GM12878 (cell line): ENCODE measurements around the gene PAQR7. TPM values are rescaled to one million over a fixed set of nuclear protein-coding genes. Genes with fewer than 3 reads are reported as not detected.

Experiments used
- ATAC-seq: fragments of 200-7000 bp; cut with Tn5 transposase; 3 replicates; pipeline ENCODE4 v1.9.1; 2020; ENCODE audit warnings: mild to moderate bottlenecking, moderate library complexity
- BruUV-seq: library from RNA; stranded (reverse); fragments of 400-500 nt; replicated peaks from 2 replicates; lab custom pipeline; 2021; lab: Mats Ljungman, UMichigan
- CTCF ChIA-PET: fragments of 300-600 bp; sonication (Branson Sonifier 250); formaldehyde crosslinking; extraction: SDS; loops from one replicate; lab custom pipeline; 2021; ENCODE audit warnings: inconsistent platforms; lab: Yijun Ruan, JAX
- POLR2A ChIA-PET: fragments of 350-600 bp; formaldehyde crosslinking; extraction: SDS; loops from one replicate; lab custom pipeline; 2021; ENCODE audit warnings: inconsistent platforms; lab: Charles Lee
- RAD21 ChIA-PET: fragments of 300-600 bp; sonication (Branson Sonifier 250); formaldehyde crosslinking; loops from one replicate; lab custom pipeline; 2023; ENCODE audit warnings: antibody characterized with exemption; ENCODE audit not compliant: unreplicated experiment; lab: Charles Lee
- SMC1A ChIA-PET: fragments of 300-600 bp; sonication (Branson Sonifier 250); formaldehyde crosslinking; loops from one replicate; lab custom pipeline; 2023; ENCODE audit not compliant: unreplicated experiment, uncharacterized antibody; lab: Charles Lee
- DNase-seq: peaks from one replicate; pipeline ENCODE4 v3.0.0-alpha.2; 2011; ENCODE audit warnings: low read depth, low spot score
- FAIRE-seq: peaks from 3 replicates; lab custom pipeline; 2011; peaks lifted over from hg19 to GRCh38; lab: Jason Lieb, UNC
- H2AFZ ChIP-seq: 2 replicates; pipeline ENCODE4 v1.6.0; 2011; ENCODE audit warnings: low read depth, low read length, control low read depth; ENCODE audit not compliant: control insufficient read depth
- H3K27ac ChIP-seq: 2 replicates; pipeline ENCODE4 v1.5.1; 2011; ENCODE audit warnings: control low read depth; ENCODE audit not compliant: control insufficient read depth, insufficient read depth
- H3K27me3 ChIP-seq, 2 experiments: replicated peaks in 1 of 2; 2 replicates each; pipeline versions ENCODE4 v1.6.0 to v1.6.1; 2011; ENCODE audit warnings: low read length in 1 of 2; ENCODE audit not compliant: control insufficient read depth in 2 of 2, insufficient read depth in 2 of 2
- H3K36me3 ChIP-seq, 2 experiments: 2 replicates each; pipeline ENCODE4 v1.5.1; 2011; ENCODE audit warnings: low read length in 1 of 2; ENCODE audit not compliant: control insufficient read depth in 2 of 2, insufficient read depth in 2 of 2
- H3K4me1 ChIP-seq: 2 replicates; pipeline ENCODE4 v1.6.1; 2011; ENCODE audit warnings: mild to moderate bottlenecking, low read length, moderate library complexity, mixed read lengths; ENCODE audit not compliant: control insufficient read depth, insufficient read depth
- H3K4me2 ChIP-seq: 2 replicates; pipeline ENCODE4 v1.6.0; 2011; ENCODE audit warnings: control low read depth; ENCODE audit not compliant: control insufficient read depth, insufficient read depth
- H3K4me3 ChIP-seq: fragments of 200-600 bp; sonication (generic); 2 replicates; pipeline ENCODE4 v1.5.1; 2016
- H3K79me2 ChIP-seq: 2 replicates; pipeline ENCODE4 v1.6.0; 2011; ENCODE audit warnings: low read length; ENCODE audit not compliant: control insufficient read depth, insufficient read depth
- H3K9ac ChIP-seq: 2 replicates; pipeline ENCODE4 v1.8.0; 2011; ENCODE audit warnings: low read length, control low read depth, mixed read lengths; ENCODE audit not compliant: control insufficient read depth, insufficient read depth
- H3K9me3 ChIP-seq: replicated peaks from 3 replicates; pipeline ENCODE4 v1.5.1; 2011; ENCODE audit warnings: mild to moderate bottlenecking, low read length; ENCODE audit not compliant: control insufficient read depth, insufficient read depth
- H4K20me1 ChIP-seq: 2 replicates; pipeline ENCODE4 v1.6.0; 2011; ENCODE audit not compliant: control insufficient read depth, insufficient read depth
- CBFB ChIP-seq: IDR thresholded peaks from 2 replicates; pipeline ENCODE4 v1.6.1; 2016; ENCODE audit warnings: antibody characterized with exemption, low read depth
- CREM ChIP-seq: IDR thresholded peaks from 2 replicates; pipeline ENCODE4 v1.6.1; 2014; ENCODE audit warnings: antibody characterized with exemption, low read depth
- FOS ChIP-seq: IDR thresholded peaks from 3 replicates; pipeline ENCODE4 v1.6.1; 2011; ENCODE audit warnings: borderline replicate concordance; ENCODE audit not compliant: insufficient read length; ENCODE audit errors: extremely low read depth
- FOXM1 ChIP-seq: IDR thresholded peaks from 2 replicates; pipeline ENCODE4 v1.6.1; 2012; ENCODE audit warnings: low read depth, mild to moderate bottlenecking, inconsistent platforms, low read length, moderate library complexity
- PAX8 ChIP-seq: fragments of 450-650 bp; IDR thresholded peaks from 2 replicates; pipeline ENCODE4 v1.6.1; 2017; ENCODE audit warnings: mild to moderate bottlenecking, moderate library complexity
- WGBS: methylation state at CpG from one replicate; pipeline ENCODE4 v1.1.6; 2016; ENCODE audit warnings: low lambda C conversion rate; ENCODE audit not compliant: insufficient replicate concordance, insufficient coverage; ENCODE audit errors: missing lambda C conversion rate; 5-methylcytosine and 5-hydroxymethylcytosine counted together
- in situ Hi-C: fragments of 300-500 bp; cut with MboI; formaldehyde crosslinking; loops from 9 replicates; pipeline ENCODE4 v1.14.3; 2018; ENCODE audit warnings: mixed read lengths
- intact Hi-C: fragments of 100-400 bp; cut with micrococcal nuclease; formaldehyde crosslinking; loops from one replicate; pipeline ENCODE4 v1.14.2; 2022; ENCODE audit not compliant: unreplicated experiment
- microRNA-seq: library from miRNA; unstranded; fragments of <30 nt; microRNA quantifications from one replicate; pipeline ENCODE4, GENCODE V29; 2018
- polyA plus RNA-seq, 11 experiments: library from polyadenylated mRNA; depleted of rRNA in 4 of 11; unstranded in 6 of 11; stranded (reverse) in 5 of 11; fragments of >200 nt; fragmentation: Nextera tagmentation in 4 of 11; fragmentation: Illumina TruSeq in 1 of 11; extraction: Ambion mirVana in 4 of 11; extraction: Trizol in 1 of 11; gene quantifications; 1 replicate in 1 of 11; 2 replicates in 10 of 11; pipeline versions ENCODE4 v1.2.1 to v1.2.3, GENCODE V29; 2011 to 2016; ENCODE audit warnings: inconsistent platforms in 2 of 11, missing spikeins in 2 of 11, low read depth in 1 of 11
- small RNA-seq: library from RNA; depleted of rRNA; stranded (forward); fragments of <200 nt; gene quantifications from one replicate; pipeline ENCODE3, GENCODE V24; 2014
- total RNA-seq, 4 experiments: library from RNA; depleted of rRNA in 3 of 4; stranded (reverse); fragments of >200 nt in 3 of 4; fragmentation: Illumina TruSeq in 1 of 4; extraction: Trizol in 1 of 4; gene quantifications; 2 replicates each; pipeline versions ENCODE4 v1.2.1 to v1.2.3, GENCODE V29; 2013 to 2021
- TF ChIP-seq, protein P1 (sequence below): IDR thresholded peaks from 2 replicates; pipeline ENCODE4 v1.6.1; 2012; ENCODE audit warnings: low read depth, low read length, improper control_type of control experiment

The PAQR7 gene
- total and polyA plus RNA-seq, 10 of the 15 experiments (the other 5 are each of a cell fraction or from before 2014, with no cell fraction given): 1.1 to 8.8 (median 5.2) TPM

DNA sequence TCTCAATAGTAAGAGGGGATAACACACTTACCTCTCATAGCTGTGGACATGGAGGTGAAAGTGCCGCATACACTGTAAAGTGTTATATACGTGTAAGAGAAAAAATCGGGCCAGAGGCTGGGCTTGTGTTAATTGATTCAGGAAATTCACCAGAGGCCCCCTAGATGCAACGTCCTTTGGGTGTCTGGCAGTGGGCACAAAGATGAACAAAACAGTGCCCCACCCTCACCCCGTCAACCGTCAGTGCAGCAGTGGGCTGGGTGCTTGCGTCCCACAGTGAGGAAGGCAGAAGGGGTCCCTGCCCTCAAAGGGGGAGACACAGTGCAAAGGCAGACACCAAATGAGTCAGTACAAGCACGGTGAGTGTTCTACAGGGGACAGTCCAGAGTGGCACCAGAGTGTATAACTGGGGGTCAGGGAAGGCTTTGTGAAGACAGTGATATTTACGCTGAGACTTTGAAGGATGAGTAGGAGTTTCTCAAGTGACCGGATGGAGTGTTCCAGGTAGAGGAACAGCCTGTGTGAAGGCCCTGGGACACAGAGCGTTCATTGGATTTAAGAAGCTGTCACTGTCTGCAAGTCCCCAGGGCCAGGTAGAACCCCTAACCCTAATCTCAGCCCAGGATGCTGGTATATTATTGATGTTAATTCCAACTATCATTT, 62.3 kb downstream of the PAQR7 start:
- no peak for DNase-seq
- Histone ChIP-seq H2AFZ (no peak overlapping the region), H3K27me3 (no peaks in the 10 kb centered on the region), H3K27ac (no peak overlapping the region), H3K4me2 (no peak overlapping the region), H3K4me1 (peaks cover 7% of the 10 kb centered on the region), H3K9ac (no peak overlapping the region), H4K20me1 (no peaks in the 10 kb centered on the region), H3K79me2 (no peaks in the 10 kb centered on the region), H3K4me3 (no peak overlapping the region), H3K9me3 (no peaks in the 10 kb centered on the region)
- RAD21 ChIA-PET: no interaction called here
- SMC1A ChIA-PET: interaction anchor here (1.6 kb wide), 1 partner anchor 82 kb away, joined by 4 read pairs; no protein-coding TSS in a partner anchor
- no peak for FAIRE-seq
- BruUV-seq: no TSS peak
- no peak for ATAC-seq
- intact Hi-C loops: loop anchor here (5.0 kb wide), 1 partner anchor 291 kb away; no protein-coding TSS in a partner anchor
- TF ChIP-seq FOXM1 (no peak), FOS (no peak), PAX8 (no peak), CREM (no peak), CBFB (no peak)
- TF ChIP-seq, protein P1, sequence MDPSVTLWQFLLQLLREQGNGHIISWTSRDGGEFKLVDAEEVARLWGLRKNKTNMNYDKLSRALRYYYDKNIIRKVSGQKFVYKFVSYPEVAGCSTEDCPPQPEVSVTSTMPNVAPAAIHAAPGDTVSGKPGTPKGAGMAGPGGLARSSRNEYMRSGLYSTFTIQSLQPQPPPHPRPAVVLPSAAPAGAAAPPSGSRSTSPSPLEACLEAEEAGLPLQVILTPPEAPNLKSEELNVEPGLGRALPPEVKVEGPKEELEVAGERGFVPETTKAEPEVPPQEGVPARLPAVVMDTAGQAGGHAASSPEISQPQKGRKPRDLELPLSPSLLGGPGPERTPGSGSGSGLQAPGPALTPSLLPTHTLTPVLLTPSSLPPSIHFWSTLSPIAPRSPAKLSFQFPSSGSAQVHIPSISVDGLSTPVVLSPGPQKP: no peak
- TF ChIP-seq, all 136 proteins: peak for 0
- 61% methylated on average over 11 of the region's 11 CpGs for WGBS
- in situ Hi-C loops: loop anchor here (5.0 to 25.0 kb wide), 2 partner anchors 401 to 576 kb away; partner anchors contain the start of gene RHCE
- ChIA-PET POLR2A (no interaction called here), CTCF (interaction anchor here (0.9 to 8.1 kb wide), 6 partner anchors 14 to 311 kb away, joined by 3 to 63 read pairs (median 4); partner anchors contain the start of genes PAFAH2 and SELENON)
- no peaks in the 10 kb centered on the region for H3K36me3 ChIP-seq

Small RNA genes within 50 kb of the gene (microRNA-seq; reads per million reads assigned to microRNA genes)
- 7.7 reads per million, percentile 39 among the genes with 10 or more reads in this experiment for gene MIR3917

Small RNA genes within 50 kb of the gene (small RNA-seq; reads per million reads assigned to genes)
- not detected for gene AL033528.1
- not detected for gene RF00019
- not detected for gene SNRPFP2

Other genes starting within 250 kb of the PAQR7 start
Only the 7 nearest of the 9 such genes appear.
- gene SELENON, start 75.5 kb downstream of the PAQR7 start, total RNA-seq (2014; rRNA removed): 0.85 and 0.87 TPM in 2 replicates
- gene SELENON, start 75.5 kb downstream of the PAQR7 start, total RNA-seq (2014; rRNA removed; fragmentation: Illumina TruSeq; extraction: Trizol): 0.88 and 1.0 TPM in 2 replicates
- 4.1 and 5.1 TPM in 2 replicates for gene SELENON, start 75.5 kb downstream of the PAQR7 start, total RNA-seq (2021)
- 0.59 and 0.75 TPM in 2 replicates for gene SELENON, start 75.5 kb downstream of the PAQR7 start, polyA plus RNA-seq (2011; rRNA removed)
- 2.1 and 3.1 TPM in 2 replicates for gene SELENON, start 75.5 kb downstream of the PAQR7 start, polyA plus RNA-seq (2014; fragmentation: Illumina TruSeq; extraction: Trizol)
- gene SELENON, start 75.5 kb downstream of the PAQR7 start, polyA plus RNA-seq (2014; fragmentation: Nextera tagmentation; extraction: Ambion mirVana): under 1 TPM; 0.07 to 0.18 TPM
- 1.8 and 2.1 TPM in 2 replicates for gene SELENON, start 75.5 kb downstream of the PAQR7 start, polyA plus RNA-seq (2014; rRNA removed)
- under 1 TPM; 0.10 to 0.12 TPM for gene SELENON, start 75.5 kb downstream of the PAQR7 start, polyA plus RNA-seq (2016; fragmentation: Nextera tagmentation; extraction: Ambion mirVana)
- gene MTFR1L, start 55.8 kb downstream of the PAQR7 start, total RNA-seq (2014; rRNA removed): 28.1 TPM in 2 replicates
- 16.4 and 16.9 TPM in 2 replicates for gene MTFR1L, start 55.8 kb downstream of the PAQR7 start, total RNA-seq (2014; rRNA removed; fragmentation: Illumina TruSeq; extraction: Trizol)
- gene MTFR1L, start 55.8 kb downstream of the PAQR7 start, total RNA-seq (2021): 25.2 and 25.7 TPM in 2 replicates
- gene MTFR1L, start 55.8 kb downstream of the PAQR7 start, polyA plus RNA-seq (2011; rRNA removed): 42.5 and 44.2 TPM in 2 replicates
- 30.7 TPM in 2 replicates for gene MTFR1L, start 55.8 kb downstream of the PAQR7 start, polyA plus RNA-seq (2014; fragmentation: Illumina TruSeq; extraction: Trizol)
- gene MTFR1L, start 55.8 kb downstream of the PAQR7 start, polyA plus RNA-seq (2014; fragmentation: Nextera tagmentation; extraction: Ambion mirVana): 10 to 100 TPM; 26.7 to 30.0 TPM
- 33.8 and 36.3 TPM in 2 replicates for gene MTFR1L, start 55.8 kb downstream of the PAQR7 start, polyA plus RNA-seq (2014; rRNA removed)
- gene MTFR1L, start 55.8 kb downstream of the PAQR7 start, polyA plus RNA-seq (2016; fragmentation: Nextera tagmentation; extraction: Ambion mirVana): 10 to 100 TPM; 31.2 to 31.7 TPM
- gene AUNIP, start 16.3 kb downstream of the PAQR7 start, total RNA-seq (2014; rRNA removed): 19.3 and 23.3 TPM in 2 replicates
- 17.9 and 18.8 TPM in 2 replicates for gene AUNIP, start 16.3 kb downstream of the PAQR7 start, total RNA-seq (2014; rRNA removed; fragmentation: Illumina TruSeq; extraction: Trizol)
- gene AUNIP, start 16.3 kb downstream of the PAQR7 start, total RNA-seq (2021): 11.1 and 11.3 TPM in 2 replicates
- gene AUNIP, start 16.3 kb downstream of the PAQR7 start, polyA plus RNA-seq (2011; rRNA removed): 13.1 and 14.1 TPM in 2 replicates
- gene AUNIP, start 16.3 kb downstream of the PAQR7 start, polyA plus RNA-seq (2014; fragmentation: Illumina TruSeq; extraction: Trizol): 19.3 and 20.1 TPM in 2 replicates
- 1 to 10 TPM; 3.9 to 6.9 TPM for gene AUNIP, start 16.3 kb downstream of the PAQR7 start, polyA plus RNA-seq (2014; fragmentation: Nextera tagmentation; extraction: Ambion mirVana)
- gene AUNIP, start 16.3 kb downstream of the PAQR7 start, polyA plus RNA-seq (2014; rRNA removed): 14.6 and 20.0 TPM in 2 replicates
- 10 to 100 TPM; 10.0 to 12.4 TPM for gene AUNIP, start 16.3 kb downstream of the PAQR7 start, polyA plus RNA-seq (2016; fragmentation: Nextera tagmentation; extraction: Ambion mirVana)
- 314 and 374 TPM in 2 replicates for gene STMN1, start 30.7 kb upstream of the PAQR7 start, total RNA-seq (2014; rRNA removed)
- 248 and 281 TPM in 2 replicates for gene STMN1, start 30.7 kb upstream of the PAQR7 start, total RNA-seq (2014; rRNA removed; fragmentation: Illumina TruSeq; extraction: Trizol)
- gene STMN1, start 30.7 kb upstream of the PAQR7 start, total RNA-seq (2021): 342 and 364 TPM in 2 replicates
- 233 and 239 TPM in 2 replicates for gene STMN1, start 30.7 kb upstream of the PAQR7 start, polyA plus RNA-seq (2011; rRNA removed)
- gene STMN1, start 30.7 kb upstream of the PAQR7 start, polyA plus RNA-seq (2014; fragmentation: Illumina TruSeq; extraction: Trizol): 864 and 1,025 TPM in 2 replicates
- gene STMN1, start 30.7 kb upstream of the PAQR7 start, polyA plus RNA-seq (2014; fragmentation: Nextera tagmentation; extraction: Ambion mirVana): 1,000 to 10,000 TPM; 1,263 to 1,272 TPM
- 220 and 240 TPM in 2 replicates for gene STMN1, start 30.7 kb upstream of the PAQR7 start, polyA plus RNA-seq (2014; rRNA removed)
- gene STMN1, start 30.7 kb upstream of the PAQR7 start, polyA plus RNA-seq (2016; fragmentation: Nextera tagmentation; extraction: Ambion mirVana): 100 to 1,000 TPM; 916 to 930 TPM
- gene PAFAH2, start 122.4 kb upstream of the PAQR7 start, total RNA-seq (2014; rRNA removed): 4.9 and 5.2 TPM in 2 replicates
- 5.9 and 6.8 TPM in 2 replicates for gene PAFAH2, start 122.4 kb upstream of the PAQR7 start, total RNA-seq (2014; rRNA removed; fragmentation: Illumina TruSeq; extraction: Trizol)
- gene PAFAH2, start 122.4 kb upstream of the PAQR7 start, total RNA-seq (2021): 5.0 and 6.6 TPM in 2 replicates
- 9.5 and 9.6 TPM in 2 replicates for gene PAFAH2, start 122.4 kb upstream of the PAQR7 start, polyA plus RNA-seq (2011; rRNA removed)
- 5.3 and 6.5 TPM in 2 replicates for gene PAFAH2, start 122.4 kb upstream of the PAQR7 start, polyA plus RNA-seq (2014; fragmentation: Illumina TruSeq; extraction: Trizol)
- 1 to 10 TPM; 3.0 to 4.0 TPM for gene PAFAH2, start 122.4 kb upstream of the PAQR7 start, polyA plus RNA-seq (2014; fragmentation: Nextera tagmentation; extraction: Ambion mirVana)
- gene PAFAH2, start 122.4 kb upstream of the PAQR7 start, polyA plus RNA-seq (2014; rRNA removed): 6.9 and 7.0 TPM in 2 replicates
- 1 to 10 TPM; 6.5 to 7.7 TPM for gene PAFAH2, start 122.4 kb upstream of the PAQR7 start, polyA plus RNA-seq (2016; fragmentation: Nextera tagmentation; extraction: Ambion mirVana)
- not detected in 2 replicates for gene EXTL1, start 146.1 kb upstream of the PAQR7 start, total RNA-seq (2014; rRNA removed)
- gene EXTL1, start 146.1 kb upstream of the PAQR7 start, total RNA-seq (2014; rRNA removed; fragmentation: Illumina TruSeq; extraction: Trizol): not detected in 2 replicates
- not detected in 2 replicates for gene EXTL1, start 146.1 kb upstream of the PAQR7 start, total RNA-seq (2021)
- gene EXTL1, start 146.1 kb upstream of the PAQR7 start, polyA plus RNA-seq (2011; rRNA removed): not detected in 2 replicates
- gene EXTL1, start 146.1 kb upstream of the PAQR7 start, polyA plus RNA-seq (2014; fragmentation: Illumina TruSeq; extraction: Trizol): not detected in 2 replicates
- gene EXTL1, start 146.1 kb upstream of the PAQR7 start, polyA plus RNA-seq (2014; fragmentation: Nextera tagmentation; extraction: Ambion mirVana): not detected
- not detected in 2 replicates for gene EXTL1, start 146.1 kb upstream of the PAQR7 start, polyA plus RNA-seq (2014; rRNA removed)
- gene EXTL1, start 146.1 kb upstream of the PAQR7 start, polyA plus RNA-seq (2016; fragmentation: Nextera tagmentation; extraction: Ambion mirVana): not detected
- gene SLC30A2, start 170.4 kb upstream of the PAQR7 start, total RNA-seq (2014; rRNA removed): not detected in 2 replicates
- gene SLC30A2, start 170.4 kb upstream of the PAQR7 start, total RNA-seq (2014; rRNA removed; fragmentation: Illumina TruSeq; extraction: Trizol): not detected in 2 replicates
- gene SLC30A2, start 170.4 kb upstream of the PAQR7 start, total RNA-seq (2021): 0.13 TPM in 1 of 2 replicates, not detected in the other
- gene SLC30A2, start 170.4 kb upstream of the PAQR7 start, polyA plus RNA-seq (2011; rRNA removed): not detected in 2 replicates
- gene SLC30A2, start 170.4 kb upstream of the PAQR7 start, polyA plus RNA-seq (2014; fragmentation: Illumina TruSeq; extraction: Trizol): not detected in 2 replicates
- not detected for gene SLC30A2, start 170.4 kb upstream of the PAQR7 start, polyA plus RNA-seq (2014; fragmentation: Nextera tagmentation; extraction: Ambion mirVana)
- gene SLC30A2, start 170.4 kb upstream of the PAQR7 start, polyA plus RNA-seq (2014; rRNA removed): not detected in 2 replicates
- not detected for gene SLC30A2, start 170.4 kb upstream of the PAQR7 start, polyA plus RNA-seq (2016; fragmentation: Nextera tagmentation; extraction: Ambion mirVana)